Kidney tubule cell (primary cell): ENCODE measurements around the gene SSR1.

Experiments used
- DNase-seq: peaks from one replicate; pipeline ENCODE4 v3.0.0-alpha.2; 2018; ENCODE audit warnings: low spot score

SSR1 gene

DNA sequence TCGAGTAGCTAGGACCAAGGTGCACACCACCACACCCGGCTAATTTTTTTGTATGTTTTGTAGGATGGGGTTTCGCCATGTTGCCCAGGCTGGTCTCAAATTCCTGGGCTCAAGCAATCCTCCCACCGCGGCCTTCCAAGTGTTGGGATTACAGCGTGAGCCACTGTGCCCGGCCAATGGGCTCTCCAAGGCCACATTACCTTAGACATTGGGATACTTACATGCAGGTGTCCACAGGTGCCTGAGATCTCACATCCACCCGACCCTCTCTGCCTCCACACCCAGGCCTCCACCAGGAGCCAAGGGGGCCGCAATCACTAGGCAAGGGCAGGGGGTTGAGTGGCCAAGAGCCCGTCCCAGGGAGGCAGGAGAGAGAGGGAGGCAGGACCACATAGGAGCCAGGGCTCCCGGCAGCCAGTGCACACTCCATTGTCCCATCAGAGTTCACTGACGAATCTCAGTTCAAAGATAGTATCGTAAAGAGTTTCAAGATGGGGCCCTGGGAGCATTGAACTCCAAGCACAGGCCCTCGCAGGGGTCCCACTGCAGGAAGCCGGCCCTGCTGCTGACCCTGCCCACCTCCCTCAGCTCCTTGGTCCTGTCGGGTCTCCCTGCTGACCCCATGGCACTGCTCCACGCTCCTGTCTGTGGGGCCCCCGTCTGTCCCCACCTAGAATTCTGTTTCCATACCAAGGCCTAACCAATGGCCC is 55.3 kb downstream of the SSR1 start:
- no peak for DNase-seq

DNA sequence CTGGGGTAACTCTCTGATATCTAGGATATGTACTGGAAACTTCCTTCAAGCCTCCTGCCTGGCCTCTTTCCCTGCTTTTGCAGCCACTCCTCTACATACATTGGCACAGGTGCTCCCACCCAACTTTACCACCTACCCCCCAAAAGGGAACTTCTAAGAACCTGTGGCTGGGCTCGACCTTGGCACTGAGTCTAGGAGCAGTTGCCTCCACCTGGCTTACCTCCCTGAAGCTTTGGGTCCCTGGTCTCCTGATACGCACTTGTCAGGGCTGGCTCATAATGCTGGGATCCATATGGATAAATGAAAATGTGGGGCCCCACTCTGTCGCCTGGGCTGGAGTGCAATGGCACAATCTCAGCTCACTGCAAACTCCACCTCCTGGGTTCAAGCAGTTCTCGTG is 56.2 kb downstream of the SSR1 start:
- DNase-seq: no peak

GRCh38 chr6:7255918-7256317 is 57.1 kb downstream of the SSR1 start:
- DNase-seq: no peak

DNA sequence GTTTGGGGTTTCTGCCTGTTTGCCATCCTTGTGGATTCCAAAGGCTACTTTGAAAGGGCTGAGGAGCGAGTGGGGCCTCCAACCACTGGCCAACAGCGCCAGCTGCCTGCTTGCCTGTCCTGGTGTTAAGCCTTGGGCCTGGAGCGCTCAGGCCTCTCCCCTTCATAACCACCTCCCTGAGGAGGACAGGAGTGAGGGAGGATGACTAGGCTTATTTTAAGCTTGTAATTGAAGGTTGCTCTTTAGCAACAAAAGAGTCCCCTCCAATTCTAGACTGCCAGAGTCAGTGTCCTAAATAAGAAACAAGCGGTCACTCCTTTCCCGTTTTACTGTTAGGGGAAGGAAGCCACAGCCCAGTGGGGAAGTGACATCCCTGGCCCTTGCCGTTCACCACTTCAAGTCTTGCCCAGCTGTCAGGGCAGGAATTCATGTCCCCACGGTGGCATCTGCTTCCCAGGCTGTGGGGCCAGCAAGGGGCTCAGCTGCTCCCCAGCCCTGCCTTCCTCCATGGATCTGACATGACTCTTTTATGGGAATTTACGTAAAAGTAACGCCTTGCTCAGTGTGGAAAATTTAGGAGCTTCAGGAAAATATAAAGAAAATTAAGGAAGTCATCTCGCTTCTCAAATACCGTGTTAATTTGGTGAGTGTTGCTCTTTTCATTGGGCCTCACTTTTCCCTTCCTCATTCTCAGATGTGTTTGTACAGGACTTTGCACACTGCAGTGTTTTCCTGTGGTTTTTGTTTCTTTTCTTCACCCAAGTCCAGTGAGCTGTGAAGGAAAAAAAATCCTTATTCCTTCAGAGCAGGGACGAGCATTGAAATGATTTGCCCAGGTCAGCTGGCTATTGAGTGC is 57.8 kb downstream of the SSR1 start:
- no peak for DNase-seq

DNA sequence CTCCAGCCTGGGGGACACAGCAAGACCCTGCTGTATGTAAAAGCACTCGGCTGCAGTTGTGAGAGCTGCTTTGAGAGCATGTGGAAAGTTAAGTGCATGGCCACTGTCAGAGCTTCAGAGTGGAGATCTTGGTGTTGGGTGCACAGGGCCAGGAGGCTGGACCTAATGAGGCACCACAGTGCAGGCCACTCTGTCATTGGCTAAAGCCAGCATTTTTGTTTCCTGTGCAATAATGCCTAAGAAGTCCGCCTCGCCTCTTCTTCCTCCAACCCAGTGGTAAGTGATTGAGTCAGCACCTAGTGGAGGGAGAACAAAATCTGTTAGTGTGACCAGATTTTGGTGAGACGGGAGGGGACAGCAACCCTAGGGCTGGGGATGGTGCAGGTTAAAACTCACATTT is 60.6 kb downstream of the SSR1 start:
- no peak for DNase-seq

DNA sequence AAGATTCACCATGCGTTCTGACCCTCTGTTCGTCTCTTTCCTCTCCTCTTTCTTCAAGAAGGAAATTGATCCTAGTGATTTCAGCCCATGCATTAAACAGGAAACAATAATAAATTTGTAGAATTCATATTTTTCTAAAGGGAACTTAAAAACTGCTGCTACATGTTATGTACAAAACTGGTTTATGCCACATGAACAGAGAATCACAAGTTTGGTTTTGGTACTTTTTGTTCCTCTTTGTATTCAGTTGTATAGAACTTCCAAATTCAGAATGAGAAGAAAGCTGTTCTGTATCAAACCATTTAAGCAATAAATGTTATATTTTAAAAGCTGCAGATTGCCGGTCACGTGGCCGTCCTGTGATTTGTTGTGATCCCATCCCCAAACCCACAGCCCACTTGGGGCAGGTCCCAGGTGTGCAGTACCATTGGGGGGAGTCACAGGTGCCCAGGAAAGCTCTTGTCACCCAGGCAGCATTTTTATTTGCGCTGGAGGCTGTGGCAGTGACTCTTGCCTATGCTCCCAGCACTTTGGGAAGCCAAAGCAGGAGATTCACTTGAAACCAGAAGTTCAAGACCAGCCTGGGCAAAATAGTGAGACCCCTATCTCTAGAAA is 61.2 kb downstream of the SSR1 start:
- no peak for DNase-seq

GRCh38 chr6:7250812-7251211 is 62.2 kb downstream of the SSR1 start:
- DNase-seq: no peak

- DNase-seq: peak; percentile 32
These were observed 62.9 kb downstream of the SSR1 start for GRCh38 chr6:7249946-7250643.

GRCh38 chr6:7249391-7249790 is 63.6 kb downstream of the SSR1 start:
- no peak for DNase-seq

GRCh38 chr6:7247828-7248227 is 65.2 kb downstream of the SSR1 start:
- no peak for DNase-seq

DNA sequence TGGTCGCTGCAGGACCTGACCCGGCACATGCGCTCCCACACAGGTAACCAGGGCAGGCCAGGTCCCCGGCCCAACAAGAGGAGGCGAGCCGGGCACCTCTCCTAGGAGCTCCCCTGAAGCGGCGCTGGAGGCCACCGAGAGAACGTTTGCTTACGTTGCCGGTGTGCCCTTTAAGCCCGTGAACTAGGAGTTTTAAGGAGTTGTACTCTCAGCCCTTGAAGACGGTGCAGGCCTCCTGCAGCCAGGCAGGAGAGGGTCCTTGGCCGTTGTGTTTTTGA is 65.9 kb downstream of the SSR1 start:
- no peak for DNase-seq

DNA sequence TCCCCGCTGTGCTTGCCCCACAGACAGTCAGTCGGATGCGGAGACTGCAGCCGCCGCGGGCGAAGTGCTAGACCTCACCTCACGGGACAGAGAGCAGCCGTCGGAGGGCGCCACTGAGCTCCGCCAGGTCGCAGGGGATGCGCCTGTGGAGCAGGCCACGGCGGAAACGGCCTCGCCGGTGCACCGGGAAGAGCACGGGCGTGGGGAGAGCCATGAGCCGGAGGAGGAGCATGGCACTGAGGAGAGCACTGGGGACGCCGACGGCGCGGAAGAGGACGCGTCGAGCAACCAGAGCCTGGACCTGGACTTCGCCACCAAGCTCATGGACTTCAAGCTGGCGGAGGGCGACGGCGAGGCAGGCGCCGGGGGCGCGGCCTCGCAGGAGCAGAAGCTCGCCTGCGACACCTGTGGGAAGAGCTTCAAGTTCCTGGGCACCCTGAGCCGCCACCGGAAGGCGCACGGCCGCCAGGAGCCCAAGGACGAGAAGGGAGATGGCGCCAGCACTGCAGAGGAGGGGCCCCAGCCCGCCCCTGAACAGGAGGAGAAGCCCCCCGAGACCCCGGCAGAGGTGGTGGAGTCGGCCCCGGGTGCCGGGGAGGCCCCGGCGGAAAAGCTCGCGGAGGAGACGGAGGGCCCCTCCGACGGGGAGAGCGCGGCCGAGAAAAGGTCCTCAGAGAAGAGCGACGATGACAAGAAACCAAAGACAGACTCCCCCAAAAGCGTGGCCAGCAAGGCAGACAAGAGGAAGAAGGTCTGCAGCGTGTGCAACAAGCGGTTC is 66.4 kb downstream of the SSR1 start:
- DNase-seq: no peak

GRCh38 chr6:7245668-7246393 is 67.2 kb downstream of the SSR1 start:
- DNase-seq: no peak

DNA sequence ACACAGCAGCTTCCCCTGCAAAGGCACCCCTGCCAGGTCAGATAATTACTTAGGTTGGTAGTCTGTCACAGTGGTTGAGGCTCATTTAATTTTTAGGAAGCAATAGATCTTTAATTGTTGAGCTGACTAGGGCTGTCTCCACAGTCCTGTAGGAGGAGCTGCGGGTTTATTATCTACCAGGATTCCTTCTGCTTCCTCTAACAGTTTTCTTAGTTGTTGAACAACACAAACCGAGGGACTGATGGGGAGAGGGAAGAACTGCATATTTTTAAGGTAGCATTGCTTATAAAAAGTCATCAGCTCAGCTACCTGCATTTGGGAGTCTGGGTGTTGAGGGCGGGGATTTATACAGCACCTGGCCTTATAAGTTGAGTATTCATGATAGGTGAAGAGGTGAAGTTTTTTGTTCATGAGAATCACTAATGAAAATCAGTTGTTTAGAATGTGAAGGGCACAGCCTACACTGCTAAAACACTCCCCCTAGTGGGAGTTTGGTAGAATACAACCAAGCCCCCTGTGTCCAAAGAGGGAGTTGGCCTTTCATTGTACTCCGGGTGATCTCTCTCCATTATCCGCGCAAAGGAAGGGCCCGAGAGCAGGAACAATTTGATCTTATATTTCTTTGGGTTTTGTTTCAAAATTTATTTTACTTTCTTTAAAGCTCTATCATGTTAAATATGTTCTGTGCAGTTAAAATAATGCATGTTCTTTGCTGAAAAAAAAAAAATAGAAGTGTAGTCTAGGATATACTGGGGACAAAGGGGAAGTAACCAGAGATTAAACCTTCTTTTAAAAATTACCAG is 69.6 kb downstream of the SSR1 start:
- DNase-seq: peak; percentile 71

DNA sequence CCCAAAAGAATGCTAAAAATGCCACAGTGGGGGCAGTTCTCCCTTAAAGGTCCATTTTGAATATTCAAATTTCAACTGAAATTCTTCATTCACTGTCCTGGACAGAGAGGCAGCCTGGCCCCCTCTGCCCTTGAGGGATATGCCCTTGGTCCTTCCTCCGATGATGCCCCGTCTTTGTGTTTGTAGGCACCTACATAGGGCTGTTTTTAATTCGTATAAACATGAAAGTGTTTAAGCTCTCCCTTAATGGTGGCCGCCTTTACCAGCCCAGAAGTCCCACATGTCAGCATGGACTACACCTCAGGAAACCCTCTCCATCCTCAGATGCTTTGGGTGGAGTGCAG is 70.2 kb downstream of the SSR1 start:
- no peak for DNase-seq

- DNase-seq: peak; percentile 79
These were observed 71.0 kb downstream of the SSR1 start for GRCh38 chr6:7241709-7242645.

GRCh38 chr6:7241160-7241559 is 71.8 kb downstream of the SSR1 start:
- DNase-seq: no peak

DNA sequence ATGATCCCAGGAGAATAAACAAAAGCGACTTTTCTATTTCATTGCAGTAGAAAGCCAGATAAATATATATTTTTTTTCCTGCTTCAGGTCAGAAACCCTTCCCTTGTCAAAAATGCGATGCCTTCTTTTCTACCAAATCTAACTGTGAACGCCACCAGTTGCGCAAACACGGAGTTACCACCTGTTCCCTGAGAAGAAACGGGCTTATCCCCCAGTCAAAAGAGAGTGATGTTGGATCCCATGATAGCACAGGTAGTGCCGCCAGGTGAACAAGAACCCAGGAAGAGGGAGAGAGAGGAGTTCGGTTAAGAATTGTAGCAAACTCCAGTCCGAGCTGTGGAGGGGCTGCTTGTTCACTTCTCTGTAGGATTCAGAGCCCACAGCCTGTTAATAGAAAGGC is 72.6 kb downstream of the SSR1 start:
- no peak for DNase-seq

GRCh38 chr6:7239590-7239948 is 73.4 kb downstream of the SSR1 start:
- DNase-seq: no peak
